HepG2 (cell line): ENCODE measurements around the gene TRMU. TPM values are rescaled to one million over a fixed set of nuclear protein-coding genes. Genes with fewer than 3 reads are reported as not detected.
A peak's percentile ranks its signal among the peaks of the same experiment; 100 is the strongest.
"Not testable (repeated sequence)": the region's sequence is repeated elsewhere in the genome, so short reads cannot be mapped to it uniquely, and the experiment has no call there.

ENCODE experiments used
- ATAC-seq: fragments of 200-7000 bp; cut with Tn5 transposase; 3 replicates; pipeline ENCODE4 v1.9.1; 2020; ENCODE audit warnings: mild to moderate bottlenecking, moderate library complexity
- BruUV-seq: library from RNA; stranded (reverse); fragments of 400-500 nt; replicated peaks from 2 replicates; lab custom pipeline; 2021; lab: Mats Ljungman, UMichigan
- CTCF ChIA-PET: fragments of 300-600 bp; formaldehyde crosslinking; extraction: SDS; loops from one replicate; lab custom pipeline; 2021; ENCODE audit warnings: low total read pairs, inconsistent platforms, low intra/inter-chr PET ratio; lab: Yijun Ruan, JAX
- POLR2A ChIA-PET: fragments of 350-600 bp; sonication (Branson Sonifier 250); formaldehyde crosslinking; loops from one replicate; lab custom pipeline; 2020; ENCODE audit warnings: antibody characterized with exemption, inconsistent platforms; lab: Yijun Ruan, JAX
- DNase-seq: peaks from one replicate; pipeline ENCODE4 v3.0.0-alpha.2; 2015; ENCODE audit warnings: low spot score
- FAIRE-seq: peaks from 3 replicates; lab custom pipeline; 2011; peaks lifted over from hg19 to GRCh38; lab: Jason Lieb, UNC
- H2AFZ ChIP-seq: one replicate; pipeline ENCODE4 v1.6.1; 2011; ENCODE audit warnings: low read length, inconsistent platforms
- H3K27ac ChIP-seq: fragments of 300-600 bp; 3 replicates; pipeline ENCODE4 v1.8.0; 2011; ENCODE audit warnings: mixed run types, mild to moderate bottlenecking, mixed read lengths, low read length, inconsistent platforms; ENCODE audit not compliant: insufficient read depth; ENCODE audit errors: extremely low read length
- H3K27me3 ChIP-seq, 2 experiments: fragments of 200-600 bp in 1 of 2; 2 replicates in 1 of 2; 3 replicates in 1 of 2; pipeline versions ENCODE4 v1.6.0 to v1.8.0; 2011; ENCODE audit warnings: low read length in 2 of 2, mild to moderate bottlenecking in 2 of 2, moderate library complexity in 2 of 2, inconsistent platforms in 1 of 2; ENCODE audit not compliant: insufficient read depth in 2 of 2, control insufficient read depth in 1 of 2
- H3K36me3 ChIP-seq, 2 experiments: fragments of 200-600 bp in 1 of 2; replicated peaks in 1 of 2; 2 replicates in 1 of 2; 3 replicates in 1 of 2; pipeline versions ENCODE4 v1.5.1 to v1.8.0; 2011; ENCODE audit warnings: low read length in 2 of 2, inconsistent platforms in 1 of 2; ENCODE audit not compliant: insufficient read depth in 2 of 2, control insufficient read depth in 1 of 2
- H3K4me1 ChIP-seq: 2 replicates; pipeline ENCODE4 v1.5.1; 2012; ENCODE audit warnings: low read length, inconsistent platforms; ENCODE audit not compliant: insufficient read depth
- H3K4me2 ChIP-seq: 2 replicates; pipeline ENCODE4 v1.6.0; 2011; ENCODE audit warnings: low read depth, low read length, inconsistent platforms
- H3K4me3 ChIP-seq, 3 experiments: fragments of 200-600 bp in 1 of 3; sonication (generic), shearing (Covaris generic) in 1 of 3; replicated peaks in 1 of 3; 2 replicates each; pipeline ENCODE4 v1.5.1; 2011 to 2016; ENCODE audit warnings: low read length in 3 of 3, inconsistent platforms in 2 of 3, low read depth in 2 of 3, mild to moderate bottlenecking in 2 of 3, control low read depth in 1 of 3, mixed read lengths in 1 of 3; ENCODE audit not compliant: insufficient read depth in 1 of 3
- H3K79me2 ChIP-seq: one replicate; pipeline ENCODE4 v1.6.1; 2011; ENCODE audit warnings: low read length, inconsistent platforms; ENCODE audit not compliant: insufficient read depth
- H3K9ac ChIP-seq: 2 replicates; pipeline ENCODE4 v1.6.0; 2011; ENCODE audit warnings: mild to moderate bottlenecking, low read depth, low read length, inconsistent platforms; ENCODE audit not compliant: insufficient read depth
- H3K9me3 ChIP-seq: 2 replicates; pipeline ENCODE4 v1.5.1; 2012; ENCODE audit warnings: mild to moderate bottlenecking, low read length
- H4K20me1 ChIP-seq: 2 replicates; pipeline ENCODE4 v1.6.0; 2011; ENCODE audit warnings: inconsistent platforms, mild to moderate bottlenecking, low read length, moderate library complexity; ENCODE audit not compliant: insufficient read depth
- AGO2 ChIP-seq: fragments of 200-400 bp; formaldehyde crosslinking; optimal IDR thresholded peaks from 2 replicates; pipeline ENCODE3; 2017; ENCODE audit warnings: mild to moderate bottlenecking, low read depth, low read length, moderate library complexity
- PHB2 ChIP-seq: fragments of 450-650 bp; IDR thresholded peaks from 2 replicates; pipeline ENCODE4 v1.6.1; 2018; ENCODE audit not compliant: partially characterized antibody
- SCMH1 ChIP-seq: sonication (generic); formaldehyde crosslinking; IDR thresholded peaks from 2 replicates; pipeline ENCODE4 v1.9.0; 2021; ENCODE audit warnings: missing genetic modification reagents, mild to moderate bottlenecking, borderline replicate concordance
- ZNF484 ChIP-seq: sonication (generic); formaldehyde crosslinking; IDR thresholded peaks from 2 replicates; pipeline ENCODE4 v1.5.1; 2020; ENCODE audit warnings: mild to moderate bottlenecking, low read depth, missing genetic modification reagents, borderline replicate concordance
- WGBS: methylation state at CpG from one replicate; pipeline ENCODE4 v1.1.6; 2017; ENCODE audit warnings: low lambda C conversion rate; 5-methylcytosine and 5-hydroxymethylcytosine counted together
- in situ Hi-C: cut with HindIII; loops from 2 replicates; pipeline ENCODE4 v1.10.0; 2017; ENCODE audit warnings: low pct_unique_long_range_greater_than_20kb; ENCODE audit not compliant: extremely low pct_ligation_motif_present
- intact Hi-C: fragments of 100-400 bp; cut with micrococcal nuclease; formaldehyde crosslinking; loops from one replicate; pipeline ENCODE4 v1.10.0; 2022; ENCODE audit not compliant: unreplicated experiment
- polyA plus RNA-seq, 8 experiments: library from polyadenylated mRNA; depleted of rRNA in 3 of 8; stranded (reverse) in 7 of 8; unstranded in 1 of 8; fragments of >200 nt; fragmentation: Illumina TruSeq in 4 of 8; extraction: Trizol in 4 of 8; gene quantifications; 2 replicates each; pipeline versions ENCODE4 v1.2.1 to v1.2.3, GENCODE V29; 2011 to 2016; ENCODE audit warnings: low read depth in 4 of 8, missing spikeins in 1 of 8, mixed read lengths in 1 of 8; ENCODE audit not compliant: insufficient read depth in 1 of 8
- total RNA-seq, 5 experiments: library from RNA; depleted of rRNA; stranded (reverse); fragments of >200 nt; fragmentation: Illumina TruSeq; extraction: Trizol; gene quantifications; 2 replicates each; pipeline ENCODE4 v1.2.3, GENCODE V29; 2016; ENCODE audit warnings: low read depth in 1 of 5

TRMU gene
- total and polyA plus RNA-seq, 2 of the 13 experiments (the other 11 are each of a cell fraction or from before 2014, with no cell fraction given), result 31.0 to 50.2 TPM

DNA sequence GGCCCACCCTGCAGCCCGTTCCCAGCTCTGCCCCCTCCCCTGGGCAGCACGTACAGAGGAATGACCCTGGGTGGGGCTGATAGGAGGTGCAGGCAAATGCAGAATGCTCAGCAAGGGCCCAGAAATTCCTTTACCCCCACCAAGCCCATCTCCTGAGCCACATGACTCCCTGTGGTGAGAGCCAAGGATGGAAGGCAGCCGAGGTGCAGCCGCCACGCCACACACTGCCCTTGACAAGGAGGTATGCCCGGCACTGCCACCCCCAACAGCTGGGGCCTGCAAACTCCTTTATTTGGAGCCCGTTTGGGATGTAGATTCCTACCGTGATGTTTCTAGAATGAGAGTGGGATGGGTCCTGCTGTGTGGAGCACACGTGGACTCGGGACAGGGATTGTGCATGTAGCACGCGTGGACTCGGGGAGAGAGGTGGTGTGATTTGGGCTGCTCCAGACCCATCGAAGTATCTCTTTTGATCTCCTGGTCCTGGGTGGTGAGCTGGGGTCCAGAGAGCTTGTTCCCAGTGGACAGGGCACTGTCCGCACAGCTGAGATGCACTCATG is 25.9 kb upstream of the TRMU start:
- WGBS, result 96% methylated on average over 13 of the region's 15 CpGs

DNA sequence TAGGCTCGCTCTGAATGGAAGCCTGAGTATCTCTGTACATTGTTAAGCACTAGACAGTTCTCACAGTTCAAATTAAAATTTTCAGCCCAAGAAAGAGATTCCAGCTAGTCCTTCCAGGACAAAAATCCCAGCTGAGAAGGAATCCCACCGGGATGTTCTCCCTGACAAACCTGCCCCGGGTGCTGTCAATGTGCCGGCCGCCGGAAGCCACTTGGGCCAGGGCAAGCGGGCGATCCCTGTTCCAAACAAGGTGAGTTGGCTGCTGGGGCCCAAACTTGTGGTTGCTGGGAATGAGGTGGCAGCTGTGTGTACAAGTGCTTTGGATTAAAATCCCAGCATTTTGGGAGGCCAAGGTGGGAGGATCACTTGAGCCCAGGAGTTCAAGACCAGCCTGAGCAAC is 23.5 kb upstream of the TRMU start:
- no peak overlapping the region for H3K9ac ChIP-seq
- CTCF ChIA-PET, result no interaction called here
- H3K79me2 ChIP-seq, result peaks cover 3% of the 10 kb centered on the region
- WGBS, result 98% methylated on average over 8 of the region's 8 CpGs
- no TSS peak for BruUV-seq
- H3K9me3 ChIP-seq, result no peaks in the 10 kb centered on the region
- no peak for TF ChIP-seq ZNF484
- TF ChIP-seq, all 625 proteins: peak for 0
- ATAC-seq (no peak), DNase-seq (no peak), FAIRE-seq (no peak)
- H3K4me1 ChIP-seq, result no peaks in the 10 kb centered on the region
- in situ Hi-C loops (loop anchor here (5.0 to 10.0 kb wide), 2 partner anchors 190 to 297 kb away; no protein-coding TSS in a partner anchor), intact Hi-C loops (no loop called here)
- H3K27me3 ChIP-seq, result no peaks in the 10 kb centered on the region
- H3K27ac ChIP-seq, result no peak overlapping the region
- no peaks in the 10 kb centered on the region for H4K20me1 ChIP-seq
- no peak overlapping the region for H3K4me3 ChIP-seq
- H3K36me3 ChIP-seq, result peaks cover 11 to 45% of the 10 kb centered on the region in 2 experiments
- no peak overlapping the region for H2AFZ ChIP-seq
- POLR2A ChIA-PET, result no interaction called here
- no peak overlapping the region for H3K4me2 ChIP-seq

More for the DNA sequence above, 25.9 kb upstream of the TRMU start:
- POLR2A ChIA-PET, result no interaction called here
- Histone ChIP-seq H3K4me2 (no peak overlapping the region), H3K27me3 (no peaks in the 10 kb centered on the region), H3K79me2 (peaks cover 15% of the 10 kb centered on the region), H3K9ac (no peak overlapping the region), H3K9me3 (no peaks in the 10 kb centered on the region), H4K20me1 (no peaks in the 10 kb centered on the region), H2AFZ (no peak overlapping the region), H3K4me1 (no peaks in the 10 kb centered on the region), H3K4me3 (no peak overlapping the region), H3K36me3 (peaks cover 11 to 35% of the 10 kb centered on the region in 2 experiments), H3K27ac (no peak overlapping the region)
- FAIRE-seq (no peak), ATAC-seq (no peak), DNase-seq (no peak)
- CTCF ChIA-PET, result no interaction called here
- intact Hi-C loops, result no loop called here
- no peak for TF ChIP-seq PHB2
- TF ChIP-seq AGO2, result peak; percentile 26
- TF ChIP-seq SCMH1 (CRISPR knock-in tag), result no peak
- in situ Hi-C loops, result loop anchor here (5.0 to 10.0 kb wide), 2 partner anchors 187 to 295 kb away; no protein-coding TSS in a partner anchor
- no TSS peak for BruUV-seq

DNA sequence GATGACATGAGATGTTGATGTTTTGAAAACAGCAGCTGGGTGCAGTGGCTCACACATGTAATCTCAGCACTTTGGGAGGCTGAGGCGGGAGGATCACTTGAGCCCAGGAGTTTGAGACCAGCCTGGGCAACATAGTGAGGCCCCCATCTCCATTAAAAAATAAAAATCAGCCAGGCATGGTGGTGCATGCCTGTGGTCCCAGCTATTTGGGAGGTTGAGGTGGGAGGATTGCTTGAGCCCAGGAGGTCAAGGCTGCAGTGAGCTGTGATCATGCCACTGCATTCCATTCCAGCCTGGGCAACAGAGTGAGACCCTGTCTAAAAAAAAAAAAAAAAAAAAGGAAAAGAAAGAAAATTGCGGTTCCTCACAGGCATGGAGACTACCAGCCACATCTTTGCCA is 22.7 kb upstream of the TRMU start:
- H3K79me2 ChIP-seq, H3K9me3 ChIP-seq, H3K27ac ChIP-seq, H3K27me3 ChIP-seq, H3K4me1 ChIP-seq, H4K20me1 ChIP-seq, intact Hi-C loops, POLR2A ChIA-PET, H2AFZ ChIP-seq, H3K4me3 ChIP-seq, FAIRE-seq, DNase-seq, ATAC-seq, H3K4me2 ChIP-seq, BruUV-seq, H3K9ac ChIP-seq: not testable (repeated sequence)
- WGBS, result 96% methylated on average over 2 of the region's 2 CpGs
- CTCF ChIA-PET, result interaction anchor here (3.3 kb wide), 1 partner anchor 190 kb away, joined by 37 read pairs; no protein-coding TSS in a partner anchor
- peaks cover 13 to 53% of the 10 kb centered on the region in 2 experiments for H3K36me3 ChIP-seq
- in situ Hi-C loops, result loop anchor here (5.0 to 10.0 kb wide), 2 partner anchors 191 to 298 kb away; no protein-coding TSS in a partner anchor
